Anterior cingulate cortex (tissue), 58 donors: ENCODE data around the gene CERT1.
A peak's percentile ranks its signal among the peaks of the same experiment; 100 is the strongest.
"Not testable (repeated sequence)": the region's sequence is repeated elsewhere in the genome, so short reads cannot be mapped to it uniquely, and the experiment has no call there.

Experiments
- DNase-seq, 58 donors: peaks; one replicate each; lab custom pipeline; 2025; lab: John Stamatoyannopoulos, UW

The CERT1 gene

GRCh38 chr5:75358117-75358516 lies 153.3 kb downstream of the CERT1 start:
- no peak for DNase-seq

- no peak for DNase-seq
These were observed 154.7 kb downstream of the CERT1 start for GRCh38 chr5:75356719-75357118.

- peak in 1 of 58 donors; percentile 4 for DNase-seq
These were observed 156.2 kb downstream of the CERT1 start for GRCh38 chr5:75355236-75355635.

- DNase-seq: no peak
These were observed 160.1 kb downstream of the CERT1 start for GRCh38 chr5:75351139-75351926.

- no peak for DNase-seq
These were observed 161.8 kb downstream of the CERT1 start for GRCh38 chr5:75349663-75350062.

- DNase-seq: no peak
These were observed 163.2 kb downstream of the CERT1 start for GRCh38 chr5:75348241-75348640.

GRCh38 chr5:75342836-75343235 lies 168.6 kb downstream of the CERT1 start:
- no peak for DNase-seq

GRCh38 chr5:75341934-75342333 lies 169.5 kb downstream of the CERT1 start:
- DNase-seq: no peak

GRCh38 chr5:75340714-75341478 lies 170.5 kb downstream of the CERT1 start:
- no peak for DNase-seq

- no peak for DNase-seq
These were observed 173.0 kb downstream of the CERT1 start for GRCh38 chr5:75338408-75338807.

- peak in 38 of 58 donors; percentile 11 to 74 (median 56) for DNase-seq
These were observed 173.9 kb downstream of the CERT1 start for GRCh38 chr5:75337366-75338021.

GRCh38 chr5:75336615-75337336 lies 174.7 kb downstream of the CERT1 start, which contains the start of gene HMGCR:
Gene HMGCR, plus strand, starts transcription at chr5:75337220. Its CDS starts 5,386 bp downstream, at chr5:75342606.
- peak; percentile 94 to 100 (median 99) for DNase-seq

- peak in 17 of 58 donors; percentile 28 to 70 (median 55) for DNase-seq
These were observed 175.3 kb downstream of the CERT1 start for GRCh38 chr5:75335952-75336614.

GRCh38 chr5:75335486-75335885 lies 175.9 kb downstream of the CERT1 start:
- DNase-seq: no peak

- DNase-seq: not testable (repeated sequence)
These were observed 177.0 kb downstream of the CERT1 start for GRCh38 chr5:75334413-75334812.

- DNase-seq: not testable (repeated sequence)
These were observed 177.7 kb downstream of the CERT1 start for GRCh38 chr5:75333759-75334158.

- DNase-seq: no peak
These were observed 180.0 kb downstream of the CERT1 start for GRCh38 chr5:75331095-75332090.

- no peak for DNase-seq
These were observed 181.0 kb downstream of the CERT1 start for GRCh38 chr5:75330404-75330803.
